SK-N-SH treated with all-trans-retinoic acid at 6 μM for 48 hours (cell line): ENCODE measurements around the gene TNIK.

Source experiments
- BACH2 ChIP-seq: fragments of 250-450 bp; sonication (Bioruptor Pico); IDR thresholded peaks from 2 replicates; pipeline ENCODE4 v1.9.0; 2021; ENCODE audit warnings: mild to moderate bottlenecking, borderline replicate concordance
- ESRRG ChIP-seq: fragments of 250-450 bp; sonication (Bioruptor Pico); IDR thresholded peaks from 2 replicates; pipeline ENCODE4 v1.6.1; 2021; ENCODE audit warnings: mild to moderate bottlenecking
- ISL1 ChIP-seq: fragments of 250-450 bp; sonication (Bioruptor Pico); IDR thresholded peaks from 2 replicates; pipeline ENCODE4 v2.1.2; 2022; ENCODE audit warnings: mild to moderate bottlenecking, moderate library complexity
- PPARA ChIP-seq: fragments of 250-450 bp; sonication (Bioruptor Pico); IDR thresholded peaks from 2 replicates; pipeline ENCODE4 v1.5.0; 2020; ENCODE audit warnings: mild to moderate bottlenecking, borderline replicate concordance
- RARB ChIP-seq: fragments of 250-450 bp; sonication (Bioruptor Pico); IDR thresholded peaks from 2 replicates; pipeline ENCODE4 v1.8.0; 2021; ENCODE audit warnings: mild to moderate bottlenecking, moderate library complexity
- TCF4 ChIP-seq: fragments of 250-450 bp; sonication (Bioruptor Pico); IDR thresholded peaks from 2 replicates; pipeline ENCODE4 v1.8.0; 2021; ENCODE audit warnings: mild to moderate bottlenecking, moderate library complexity, borderline replicate concordance
- ZFP3 ChIP-seq: fragments of 250-450 bp; sonication (Bioruptor Pico); IDR thresholded peaks from 2 replicates; pipeline ENCODE4 v1.5.0; 2020; ENCODE audit warnings: mild to moderate bottlenecking, moderate library complexity
- ZNF70 ChIP-seq: fragments of 450-650 bp; formaldehyde crosslinking; IDR thresholded peaks from 2 replicates; pipeline ENCODE4 v1.5.0; 2020; ENCODE audit warnings: mild to moderate bottlenecking, moderate library complexity
- TF ChIP-seq, protein P1 (sequence below): fragments of 250-450 bp; sonication (Bioruptor Pico); IDR thresholded peaks from 2 replicates; pipeline ENCODE4 v1.8.0; 2020; ENCODE audit warnings: mild to moderate bottlenecking, moderate library complexity, borderline replicate concordance
- TF ChIP-seq, protein P2 (sequence below): fragments of 250-450 bp; sonication (Bioruptor Pico); IDR thresholded peaks from 2 replicates; pipeline ENCODE4 v1.5.1; 2020; ENCODE audit warnings: low read depth, mild to moderate bottlenecking, moderate library complexity
- TF ChIP-seq, protein P3 (sequence below): fragments of 250-450 bp; sonication (Bioruptor Pico); IDR thresholded peaks from 2 replicates; pipeline ENCODE4 v1.5.1; 2021; ENCODE audit warnings: mild to moderate bottlenecking, moderate library complexity
- TF ChIP-seq, protein P4 (sequence below): fragments of 250-450 bp; sonication (Bioruptor Pico); IDR thresholded peaks from 2 replicates; pipeline ENCODE4 v1.8.0; 2021; ENCODE audit warnings: low read depth, mild to moderate bottlenecking, moderate library complexity, borderline replicate concordance

DNA sequence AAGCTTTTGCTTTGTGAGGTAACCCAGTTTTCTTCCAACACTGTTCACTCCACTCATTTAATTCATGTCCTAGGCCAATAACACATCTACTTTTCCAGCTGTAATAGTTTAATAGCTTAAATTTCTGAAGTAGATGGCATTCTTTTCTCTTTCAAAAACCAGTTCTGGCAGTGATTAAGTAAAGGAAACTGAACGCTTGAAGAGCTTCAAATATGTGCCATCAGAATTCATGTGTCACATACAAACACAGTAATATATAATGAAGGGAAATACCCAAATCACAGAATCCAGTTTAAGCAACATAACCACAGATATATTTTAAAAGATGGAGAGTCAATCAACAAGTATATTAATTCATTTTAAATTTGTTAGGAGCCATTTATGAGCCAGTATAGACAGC is 91.0 kb downstream of the TNIK start:
- no peak for TF ChIP-seq RARB (CRISPR knock-in tag)
- TF ChIP-seq, protein P1, sequence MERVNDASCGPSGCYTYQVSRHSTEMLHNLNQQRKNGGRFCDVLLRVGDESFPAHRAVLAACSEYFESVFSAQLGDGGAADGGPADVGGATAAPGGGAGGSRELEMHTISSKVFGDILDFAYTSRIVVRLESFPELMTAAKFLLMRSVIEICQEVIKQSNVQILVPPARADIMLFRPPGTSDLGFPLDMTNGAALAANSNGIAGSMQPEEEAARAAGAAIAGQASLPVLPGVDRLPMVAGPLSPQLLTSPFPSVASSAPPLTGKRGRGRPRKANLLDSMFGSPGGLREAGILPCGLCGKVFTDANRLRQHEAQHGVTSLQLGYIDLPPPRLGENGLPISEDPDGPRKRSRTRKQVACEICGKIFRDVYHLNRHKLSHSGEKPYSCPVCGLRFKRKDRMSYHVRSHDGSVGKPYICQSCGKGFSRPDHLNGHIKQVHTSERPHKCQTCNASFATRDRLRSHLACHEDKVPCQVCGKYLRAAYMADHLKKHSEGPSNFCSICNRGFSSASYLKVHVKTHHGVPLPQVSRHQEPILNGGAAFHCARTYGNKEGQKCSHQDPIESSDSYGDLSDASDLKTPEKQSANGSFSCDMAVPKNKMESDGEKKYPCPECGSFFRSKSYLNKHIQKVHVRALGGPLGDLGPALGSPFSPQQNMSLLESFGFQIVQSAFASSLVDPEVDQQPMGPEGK: no peak
- TF ChIP-seq TCF4: no peak
- TF ChIP-seq, protein P2, sequence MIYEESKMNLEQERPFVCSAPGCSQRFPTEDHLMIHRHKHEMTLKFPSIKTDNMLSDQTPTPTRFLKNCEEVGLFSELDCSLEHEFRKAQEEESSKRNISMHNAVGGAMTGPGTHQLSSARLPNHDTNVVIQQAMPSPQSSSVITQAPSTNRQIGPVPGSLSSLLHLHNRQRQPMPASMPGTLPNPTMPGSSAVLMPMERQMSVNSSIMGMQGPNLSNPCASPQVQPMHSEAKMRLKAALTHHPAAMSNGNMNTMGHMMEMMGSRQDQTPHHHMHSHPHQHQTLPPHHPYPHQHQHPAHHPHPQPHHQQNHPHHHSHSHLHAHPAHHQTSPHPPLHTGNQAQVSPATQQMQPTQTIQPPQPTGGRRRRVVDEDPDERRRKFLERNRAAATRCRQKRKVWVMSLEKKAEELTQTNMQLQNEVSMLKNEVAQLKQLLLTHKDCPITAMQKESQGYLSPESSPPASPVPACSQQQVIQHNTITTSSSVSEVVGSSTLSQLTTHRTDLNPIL (CRISPR knock-in tag): no peak
- no peak for TF ChIP-seq ESRRG (CRISPR knock-in tag)
- TF ChIP-seq, protein P3, sequence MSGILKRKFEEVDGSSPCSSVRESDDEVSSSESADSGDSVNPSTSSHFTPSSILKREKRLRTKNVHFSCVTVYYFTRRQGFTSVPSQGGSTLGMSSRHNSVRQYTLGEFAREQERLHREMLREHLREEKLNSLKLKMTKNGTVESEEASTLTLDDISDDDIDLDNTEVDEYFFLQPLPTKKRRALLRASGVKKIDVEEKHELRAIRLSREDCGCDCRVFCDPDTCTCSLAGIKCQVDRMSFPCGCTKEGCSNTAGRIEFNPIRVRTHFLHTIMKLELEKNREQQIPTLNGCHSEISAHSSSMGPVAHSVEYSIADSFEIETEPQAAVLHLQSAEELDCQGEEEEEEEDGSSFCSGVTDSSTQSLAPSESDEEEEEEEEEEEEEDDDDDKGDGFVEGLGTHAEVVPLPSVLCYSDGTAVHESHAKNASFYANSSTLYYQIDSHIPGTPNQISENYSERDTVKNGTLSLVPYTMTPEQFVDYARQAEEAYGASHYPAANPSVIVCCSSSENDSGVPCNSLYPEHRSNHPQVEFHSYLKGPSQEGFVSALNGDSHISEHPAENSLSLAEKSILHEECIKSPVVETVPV (CRISPR knock-in tag): no peak
- no peak for TF ChIP-seq PPARA
- TF ChIP-seq, protein P4, sequence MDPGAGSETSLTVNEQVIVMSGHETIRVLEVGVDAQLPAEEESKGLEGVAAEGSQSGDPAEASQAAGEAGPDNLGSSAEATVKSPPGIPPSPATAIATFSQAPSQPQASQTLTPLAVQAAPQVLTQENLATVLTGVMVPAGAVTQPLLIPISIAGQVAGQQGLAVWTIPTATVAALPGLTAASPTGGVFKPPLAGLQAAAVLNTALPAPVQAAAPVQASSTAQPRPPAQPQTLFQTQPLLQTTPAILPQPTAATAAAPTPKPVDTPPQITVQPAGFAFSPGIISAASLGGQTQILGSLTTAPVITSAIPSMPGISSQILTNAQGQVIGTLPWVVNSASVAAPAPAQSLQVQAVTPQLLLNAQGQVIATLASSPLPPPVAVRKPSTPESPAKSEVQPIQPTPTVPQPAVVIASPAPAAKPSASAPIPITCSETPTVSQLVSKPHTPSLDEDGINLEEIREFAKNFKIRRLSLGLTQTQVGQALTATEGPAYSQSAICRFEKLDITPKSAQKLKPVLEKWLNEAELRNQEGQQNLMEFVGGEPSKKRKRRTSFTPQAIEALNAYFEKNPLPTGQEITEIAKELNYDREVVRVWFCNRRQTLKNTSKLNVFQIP (CRISPR knock-in tag): no peak
- no peak for TF ChIP-seq ZFP3 (CRISPR knock-in tag)
- no peak for TF ChIP-seq ISL1 (CRISPR knock-in tag)
- TF ChIP-seq BACH2 (CRISPR knock-in tag): no peak
- TF ChIP-seq ZNF70 (CRISPR knock-in tag): no peak
